ENCODE measurements around the gene NCKAP5. TPM values are rescaled to one million over a fixed set of nuclear protein-coding genes. Genes with fewer than 3 reads are reported as not detected.
A peak's percentile ranks its signal among the peaks of the same experiment; 100 is the strongest.

Gene NCKAP5
- total and polyA plus RNA-seq, 2 experiments from 2014 or later: 0.65 to 0.86 TPM

- DNase-seq: no peak
- H2AFZ ChIP-seq: no peak overlapping the region
- no peaks in the 10 kb centered on the region for H3K4me1 ChIP-seq (ENCODE audit: insufficient read depth)
- no peaks in the 10 kb centered on the region for H3F3A ChIP-seq (ENCODE audit: insufficient read depth)
- no peaks in the 10 kb centered on the region; the same call in 1 of the 2 replicates for H3K9me2 ChIP-seq (ENCODE audit: insufficient read depth)
- TF ChIP-seq EZH2 (IDR thresholded peaks at IDR 0.05; ENCODE audit: insufficient read depth, poor library complexity, severe bottlenecking) (no peak), EZH2phosphoT487 (IDR thresholded peaks at IDR 0.05; ENCODE audit: insufficient read depth, low read depth) (no peak)
- no peak overlapping the region for H3K4me3 ChIP-seq
- 49 to 50% methylated on average over 4 of the region's 4 CpGs for WGBS, 2 experiments (ENCODE audit: low coverage in 1 of 2, low lambda C conversion rate in 2 of 2, missing lambda C conversion rate in 2 of 2)
- no peak overlapping the region for H3K27ac ChIP-seq
- H3K4me2 ChIP-seq (ENCODE audit: unreplicated experiment): no peak overlapping the region
- no peaks in the 10 kb centered on the region for H3K36me3 ChIP-seq (ENCODE audit: low read depth)
- H3K9me3 ChIP-seq (ENCODE audit: low read depth): no peaks in the 10 kb centered on the region
- H3K79me2 ChIP-seq (ENCODE audit: insufficient read depth): no peaks in the 10 kb centered on the region
- no peaks in the 10 kb centered on the region for H3K27me3 ChIP-seq (replicated peaks; ENCODE audit: insufficient read depth)
- H3K9ac ChIP-seq: no peak overlapping the region
- in situ Hi-C loops (cut with MboI): no loop called here
- no peaks in the 10 kb centered on the region for H4K20me1 ChIP-seq (ENCODE audit: insufficient read depth)
Observed at GRCh38 chr2:133044556-133044955, 523.7 kb downstream of the NCKAP5 start.

GRCh38 chr2:133040170-133040569, 528.1 kb downstream of the NCKAP5 start:
- H2AFZ ChIP-seq: no peak overlapping the region
- DNase-seq: peak; percentile 42
- H3F3A ChIP-seq (ENCODE audit: insufficient read depth): no peaks in the 10 kb centered on the region
- H3K9me2 ChIP-seq (ENCODE audit: insufficient read depth): no peaks in the 10 kb centered on the region; the same call in 1 of the 2 replicates
- no peak overlapping the region for H3K4me2 ChIP-seq (ENCODE audit: unreplicated experiment)
- in situ Hi-C loops (cut with MboI): no loop called here
- no peaks in the 10 kb centered on the region for H3K36me3 ChIP-seq (ENCODE audit: low read depth)
- H3K27ac ChIP-seq: no peak overlapping the region
- no peaks in the 10 kb centered on the region for H3K27me3 ChIP-seq (replicated peaks; ENCODE audit: insufficient read depth)
- H3K79me2 ChIP-seq (ENCODE audit: insufficient read depth): no peaks in the 10 kb centered on the region
- H3K9me3 ChIP-seq (ENCODE audit: low read depth): no peaks in the 10 kb centered on the region
- H3K4me3 ChIP-seq: no peak overlapping the region
- WGBS, 2 experiments (ENCODE audit: low coverage in 1 of 2, low lambda C conversion rate in 2 of 2, missing lambda C conversion rate in 2 of 2): 54 to 56% methylated on average over 4 of the region's 4 CpGs
- TF ChIP-seq EZH2phosphoT487 (IDR thresholded peaks at IDR 0.05; ENCODE audit: insufficient read depth, low read depth) (no peak), EZH2 (IDR thresholded peaks at IDR 0.05; ENCODE audit: insufficient read depth, poor library complexity, severe bottlenecking) (no peak)
- H3K4me1 ChIP-seq (ENCODE audit: insufficient read depth): no peaks in the 10 kb centered on the region
- H3K9ac ChIP-seq: no peak overlapping the region
- no peaks in the 10 kb centered on the region for H4K20me1 ChIP-seq (ENCODE audit: insufficient read depth)

- Histone ChIP-seq H3F3A (ENCODE audit: insufficient read depth) (no peaks in the 10 kb centered on the region), H3K27ac (no peak overlapping the region), H3K9me3 (ENCODE audit: low read depth) (no peaks in the 10 kb centered on the region), H4K20me1 (ENCODE audit: insufficient read depth) (no peaks in the 10 kb centered on the region), H3K4me2 (ENCODE audit: unreplicated experiment) (no peak overlapping the region), H3K9me2 (ENCODE audit: insufficient read depth) (no peaks in the 10 kb centered on the region; the same call in 1 of the 2 replicates), H3K4me1 (ENCODE audit: insufficient read depth) (no peaks in the 10 kb centered on the region), H2AFZ (no peak overlapping the region), H3K9ac (no peak overlapping the region), H3K79me2 (ENCODE audit: insufficient read depth) (no peaks in the 10 kb centered on the region), H3K4me3 (no peak overlapping the region), H3K36me3 (ENCODE audit: low read depth) (no peaks in the 10 kb centered on the region), H3K27me3 (replicated peaks; ENCODE audit: insufficient read depth) (no peaks in the 10 kb centered on the region)
- in situ Hi-C loops (cut with MboI): no loop called here
- no peak for DNase-seq
- no peak for TF ChIP-seq EZH2phosphoT487 (IDR thresholded peaks at IDR 0.05; ENCODE audit: insufficient read depth, low read depth)
- no peak for TF ChIP-seq EZH2 (IDR thresholded peaks at IDR 0.05; ENCODE audit: insufficient read depth, poor library complexity, severe bottlenecking)
- WGBS, 2 experiments (ENCODE audit: low coverage in 1 of 2, low lambda C conversion rate in 2 of 2, missing lambda C conversion rate in 2 of 2): 78 to 81% methylated on average over 1 of the region's 1 CpG
Observed at GRCh38 chr2:133039531-133039930, 528.7 kb downstream of the NCKAP5 start.

GRCh38 chr2:133026536-133027177, 541.6 kb downstream of the NCKAP5 start:
- Histone ChIP-seq H3K79me2 (ENCODE audit: insufficient read depth) (no peaks in the 10 kb centered on the region), H4K20me1 (ENCODE audit: insufficient read depth) (no peaks in the 10 kb centered on the region), H3K9me3 (ENCODE audit: low read depth) (no peaks in the 10 kb centered on the region), H3F3A (ENCODE audit: insufficient read depth) (no peaks in the 10 kb centered on the region), H3K4me2 (ENCODE audit: unreplicated experiment) (no peak overlapping the region), H3K36me3 (ENCODE audit: low read depth) (no peaks in the 10 kb centered on the region), H3K4me1 (ENCODE audit: insufficient read depth) (no peaks in the 10 kb centered on the region), H3K27ac (no peak overlapping the region), H3K9ac (no peak overlapping the region), H3K4me3 (no peak overlapping the region), H2AFZ (no peak overlapping the region), H3K27me3 (replicated peaks; ENCODE audit: insufficient read depth) (no peaks in the 10 kb centered on the region), H3K9me2 (ENCODE audit: insufficient read depth) (no peaks in the 10 kb centered on the region)
- DNase-seq: peak; percentile 1
- 55 to 63% methylated on average over 6 of the region's 6 CpGs for WGBS, 2 experiments (ENCODE audit: low coverage in 1 of 2, low lambda C conversion rate in 2 of 2, missing lambda C conversion rate in 2 of 2)
- no peak for TF ChIP-seq EZH2phosphoT487 (IDR thresholded peaks at IDR 0.05; ENCODE audit: insufficient read depth, low read depth)
- no peak for TF ChIP-seq EZH2 (IDR thresholded peaks at IDR 0.05; ENCODE audit: insufficient read depth, poor library complexity, severe bottlenecking)
- in situ Hi-C loops (cut with MboI): no loop called here

Data from GM23248 (cell line).